SU-DHL-6 (cell line): ENCODE measurements around the gene DPP8.

Experiments used
- H2AFZ ChIP-seq: fragments of 200-600 bp; sonication (generic); 2 replicates; pipeline ENCODE4 v1.6.1; 2014; ENCODE audit warnings: low read depth, mild to moderate bottlenecking, moderate library complexity, mixed read lengths, antibody characterized with exemption, low read length; ENCODE audit not compliant: severe bottlenecking
- H3F3A ChIP-seq: fragments of 200-600 bp; shearing (Covaris generic); 2 replicates; pipeline ENCODE4 v1.6.0; 2016; ENCODE audit warnings: antibody characterized with exemption, mild to moderate bottlenecking; ENCODE audit not compliant: insufficient read depth
- H3K27ac ChIP-seq: fragments of 200-600 bp; sonication (generic); 2 replicates; pipeline ENCODE4 v1.5.1; 2016; ENCODE audit warnings: low read depth, mild to moderate bottlenecking, low read length, moderate library complexity, mixed read lengths
- H3K27me3 ChIP-seq: fragments of 200-600 bp; sonication (generic), shearing (Covaris generic); 2 replicates; pipeline ENCODE4 v1.6.0; 2014; ENCODE audit warnings: mild to moderate bottlenecking, low read length
- H3K36me3 ChIP-seq: fragments of 200-600 bp; sonication (generic); 2 replicates; pipeline ENCODE4 v1.6.1; 2014; ENCODE audit warnings: mild to moderate bottlenecking, low read length, mixed read lengths
- H3K4me2 ChIP-seq: fragments of 300-600, 200-600 bp; shearing (Covaris generic), sonication (generic); 2 replicates; pipeline ENCODE4 v1.6.0; 2014; ENCODE audit warnings: low read length, low read depth, mild to moderate bottlenecking; ENCODE audit not compliant: poor library complexity, severe bottlenecking
- H3K4me3 ChIP-seq: fragments of 200-600 bp; sonication (generic); 2 replicates; pipeline ENCODE4 v1.5.1; 2014; ENCODE audit warnings: antibody characterized with exemption, low read length, mild to moderate bottlenecking, mixed read lengths; ENCODE audit not compliant: insufficient read depth, poor library complexity, severe bottlenecking
- H3K79me2 ChIP-seq: fragments of 200-600 bp; sonication (generic); 2 replicates; pipeline ENCODE4 v1.6.1; 2014; ENCODE audit warnings: mild to moderate bottlenecking, low read length, moderate library complexity; ENCODE audit not compliant: insufficient read depth
- H3K9ac ChIP-seq: fragments of 200-600 bp; sonication (generic); 2 replicates; pipeline ENCODE4 v1.7.0; 2014; ENCODE audit warnings: mild to moderate bottlenecking, low read length
- H3K9me2 ChIP-seq: fragments of 200-600 bp; sonication (generic); replicated peaks from 2 replicates; pipeline ENCODE4 v1.6.1; 2014; ENCODE audit warnings: low read length; ENCODE audit not compliant: insufficient read depth
- H3K9me3 ChIP-seq: fragments of 200-600 bp; sonication (generic); 2 replicates; pipeline ENCODE4 v1.6.1; 2014; ENCODE audit warnings: low read length, mixed read lengths; ENCODE audit not compliant: insufficient read depth
- H4K20me1 ChIP-seq: fragments of 200-600 bp; sonication (generic); 2 replicates; pipeline ENCODE4 v1.6.1; 2014; ENCODE audit warnings: low read depth, mild to moderate bottlenecking, antibody characterized with exemption, low read length, moderate library complexity, mixed read lengths
- CTCF ChIP-seq: fragments of 200-600 bp; sonication (generic); IDR thresholded peaks from one replicate; pipeline ENCODE4 v1.5.1; 2017; ENCODE audit warnings: antibody characterized with exemption, mild to moderate bottlenecking, low read length, moderate library complexity; ENCODE audit not compliant: insufficient read depth, poor library complexity, severe bottlenecking
- EZH2phosphoT487 ChIP-seq: fragments of 200-600 bp; sonication (generic), shearing (Covaris generic); conservative IDR thresholded peaks from 2 replicates; pipeline ENCODE4 v1.6.1; 2018; ENCODE audit warnings: mild to moderate bottlenecking, antibody characterized with exemption, low read length, moderate library complexity, mixed read lengths

The DPP8 gene

GRCh38 chr15:65558997-65559760 lies 41.7 kb upstream of the DPP8 start:
- Histone ChIP-seq H3K9ac (no peak overlapping the region), H3K4me2 (no peak overlapping the region), H3K9me3 (no peaks in the 10 kb centered on the region), H3K79me2 (peaks cover under 1% of the 10 kb centered on the region), H3F3A (no peaks in the 10 kb centered on the region), H3K27me3 (no peaks in the 10 kb centered on the region), H3K27ac (no peak overlapping the region), H3K4me3 (no peak overlapping the region), H3K36me3 (peaks cover 19% of the 10 kb centered on the region; the same call in 1 of the 2 replicates), H4K20me1 (no peaks in the 10 kb centered on the region), H3K9me2 (no peaks in the 10 kb centered on the region), H2AFZ (no peak overlapping the region)
- no peak for TF ChIP-seq CTCF
- TF ChIP-seq EZH2phosphoT487, result no peak

- H3K27me3 ChIP-seq, result no peaks in the 10 kb centered on the region
- H3K27ac ChIP-seq, result no peak overlapping the region
- peaks cover 8% of the 10 kb centered on the region for H3K79me2 ChIP-seq
- H3K9ac ChIP-seq, result no peak overlapping the region
- H4K20me1 ChIP-seq, result no peaks in the 10 kb centered on the region
- H3K4me3 ChIP-seq, result no peak overlapping the region
- peaks cover 13% of the 10 kb centered on the region; the same call in 1 of the 2 replicates for H3K36me3 ChIP-seq
- TF ChIP-seq EZH2phosphoT487 (no peak), CTCF (no peak)
- H3K4me2 ChIP-seq, result no peak overlapping the region
- H3K9me2 ChIP-seq, result no peaks in the 10 kb centered on the region
- H3K9me3 ChIP-seq, result no peaks in the 10 kb centered on the region
- H3F3A ChIP-seq, result no peaks in the 10 kb centered on the region
- H2AFZ ChIP-seq, result no peak overlapping the region
These were observed 40.8 kb upstream of the DPP8 start for GRCh38 chr15:65558336-65558735.

- no peaks in the 10 kb centered on the region for H4K20me1 ChIP-seq
- H2AFZ ChIP-seq, result no peak overlapping the region
- no peaks in the 10 kb centered on the region for H3K27me3 ChIP-seq
- H3K9me2 ChIP-seq, result no peaks in the 10 kb centered on the region
- TF ChIP-seq CTCF (no peak), EZH2phosphoT487 (no peak)
- H3F3A ChIP-seq, result no peaks in the 10 kb centered on the region
- H3K9me3 ChIP-seq, result no peaks in the 10 kb centered on the region
- H3K36me3 ChIP-seq, result peaks cover 3% of the 10 kb centered on the region; the same call in 1 of the 2 replicates
- H3K4me2 ChIP-seq, result no peak overlapping the region
- H3K79me2 ChIP-seq, result peaks cover 12% of the 10 kb centered on the region
- H3K4me3 ChIP-seq, result no peak overlapping the region
- no peak overlapping the region for H3K9ac ChIP-seq
- H3K27ac ChIP-seq, result no peak overlapping the region
These were observed 39.1 kb upstream of the DPP8 start for GRCh38 chr15:65556622-65557021.
